ENCODE results near the gene COL23A1. TPM values are rescaled to one million over a fixed set of nuclear protein-coding genes. Genes with fewer than 3 reads are reported as not detected.

The COL23A1 gene
- total and polyA plus RNA-seq, 2 of the 8 experiments (the other 6 are each of a cell fraction or from before 2014, with no cell fraction given): 3.1 to 4.7 TPM

DNA sequence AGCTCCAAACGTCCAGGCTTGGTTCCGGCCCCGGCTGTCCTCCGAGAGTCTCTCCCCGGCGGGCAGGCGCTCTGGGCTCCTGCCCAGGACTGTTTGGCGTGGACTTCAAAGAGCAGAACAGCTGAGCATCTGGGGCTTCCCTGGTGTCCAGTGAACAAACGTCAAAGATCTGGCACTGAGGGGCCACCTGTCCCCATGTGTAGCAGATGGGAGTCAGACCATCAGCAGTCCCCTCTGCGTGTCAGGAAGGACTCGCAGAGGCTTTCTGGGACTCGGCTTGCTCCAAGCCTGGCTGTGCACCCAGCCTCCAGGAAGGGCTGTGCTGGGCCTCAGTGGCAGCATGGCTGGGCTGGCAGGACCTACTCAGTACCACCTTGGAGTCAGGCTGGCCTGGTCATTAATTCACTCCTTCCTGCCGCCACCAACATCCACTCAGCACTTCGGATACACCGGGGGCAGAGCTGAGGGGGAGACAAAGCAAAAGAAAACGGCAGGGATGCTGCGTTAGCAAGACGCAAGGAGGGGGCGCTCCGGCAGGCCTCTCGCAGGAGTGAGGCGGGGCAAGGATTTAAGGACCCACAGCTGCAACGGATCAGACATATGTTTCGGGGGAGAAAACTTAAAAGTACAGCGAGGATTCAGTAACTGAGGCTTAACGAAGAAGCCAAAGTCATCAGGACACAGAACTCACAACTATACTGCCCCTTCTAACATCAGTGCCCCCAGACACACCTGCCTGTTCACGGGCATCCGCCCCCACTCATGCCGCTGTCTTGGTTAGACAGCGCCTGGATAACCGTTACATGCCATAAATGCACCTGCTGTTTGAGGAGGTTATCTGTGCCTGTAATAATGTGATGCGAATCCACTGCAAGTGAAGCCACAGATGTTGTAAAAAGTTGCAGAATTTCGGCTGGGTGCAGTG, 193.1 kb downstream of the COL23A1 start:
- POLR2A ChIA-PET (ENCODE audit: partially characterized antibody): no interaction called here
- Histone ChIP-seq H2BK15ac (ENCODE audit: low read length) (no peak overlapping the region), H3K36me3 (ENCODE audit: control insufficient read depth in 2 of 4, insufficient read depth in 4 of 4, low read length in 3 of 4) (no peaks in the 10 kb centered on the region), H3K56ac (replicated peaks; ENCODE audit: insufficient read length, low read depth, low read length) (no peak overlapping the region), H3K4me2 (ENCODE audit: insufficient read depth in 1 of 2, low read depth in 2 of 2, low read length in 2 of 2) (no peak overlapping the region), H2BK20ac (ENCODE audit: low read length) (no peak overlapping the region), H3K79me2 (ENCODE audit: control insufficient read depth in 1 of 2, insufficient read depth in 2 of 2, low read length in 2 of 2) (no peaks in the 10 kb centered on the region), H2BK12ac (ENCODE audit: low read depth, low read length) (0 out of 2 replicates have a peak overlapping the region, but pooled peaks have one; percentile 4), H3K9me3 (ENCODE audit: insufficient read depth in 2 of 2, low read depth in 1 of 2, low read length in 1 of 2) (no peaks in the 10 kb centered on the region), H2AFZ (ENCODE audit: low read length) (no peak overlapping the region), H2BK5ac (ENCODE audit: low read depth, low read length) (no peak overlapping the region), H4K5ac (ENCODE audit: insufficient read length, low read depth, low read length) (no peak overlapping the region), H3K27me3 (replicated peaks in 1 of 4; ENCODE audit: control insufficient read depth in 3 of 4, extremely low read depth in 1 of 4, insufficient read depth in 3 of 4, low read length in 3 of 4) (no peaks in the 10 kb centered on the region), H3K9ac (replicated peaks in 1 of 4; ENCODE audit: extremely low read depth in 1 of 4, low read depth in 3 of 4, low read length in 3 of 4) (no peak overlapping the region), H3K4ac (replicated peaks; ENCODE audit: insufficient read length, low read depth, low read length) (no peak overlapping the region), H4K20me1 (replicated peaks in 1 of 2; ENCODE audit: control insufficient read depth in 1 of 2, insufficient read depth in 2 of 2, low read length in 2 of 2) (no peaks in the 10 kb centered on the region), H3K14ac (ENCODE audit: insufficient read length) (no peak overlapping the region), H2AK5ac (ENCODE audit: low read depth, low read length) (no peak overlapping the region), H3K18ac (ENCODE audit: extremely low read depth, low read length) (peak overlapping the region; percentile 60; the same call in 1 of the 2 replicates), H2BK120ac (replicated peaks; ENCODE audit: low read depth, low read length) (no peak overlapping the region), H3K79me1 (ENCODE audit: low read depth, low read length) (peaks cover 4% of the 10 kb centered on the region; the same call in 1 of the 2 replicates), H3K23me2 (ENCODE audit: low read depth, low read length) (no peaks in the 10 kb centered on the region), H4K8ac (ENCODE audit: extremely low read depth, insufficient read depth, low read length) (no peak overlapping the region), H3K27ac (ENCODE audit: low read depth, low read length) (no peak overlapping the region), H3K23ac (ENCODE audit: insufficient read length) (no peak overlapping the region), H4K91ac (replicated peaks; ENCODE audit: insufficient read length, low read length) (peak overlapping the region; percentile 1), H3K4me3 (ENCODE audit: extremely low read depth in 1 of 4, insufficient read depth in 2 of 4, low read depth in 3 of 4, low read length in 4 of 4) (no peak overlapping the region), H3K4me1 (replicated peaks in 1 of 4; ENCODE audit: control insufficient read depth in 3 of 4, insufficient read depth in 4 of 4, low read length in 3 of 4) (peaks cover 0 to 11% (median 7%) of the 10 kb centered on the region in 4 experiments; a peak in 6 of 7 replicates)
- peak in 1 of 2 experiments; percentile 58 for DNase-seq (ENCODE audit: low read depth in 1 of 2, low spot score in 2 of 2)
- 78% methylated on average over 32 of the region's 33 CpGs; no CpG with 5 or more reads in 1 of the 2 experiments for whole genome bisulfite sequencing, 2 experiments (ENCODE audit: extremely low coverage in 1 of 2, insufficient coverage in 1 of 2, insufficient read length in 1 of 2, insufficient replicate concordance in 2 of 2, low coverage in 1 of 2, low lambda C conversion rate in 2 of 2, missing lambda C conversion rate in 1 of 2)
- FAIRE-seq: no peak
- CTCF ChIA-PET (ENCODE audit: partially characterized antibody): interaction anchor here (1.0 to 1.7 kb wide), 4 partner anchors 9 to 76 kb away, joined by 3 to 4 read pairs (median 4); no protein-coding TSS in a partner anchor
- TF ChIP-seq CEBPB (IDR thresholded peaks at IDR 0.05; ENCODE audit: low read depth, low read length): no peak
- TF ChIP-seq KDM4A (IDR thresholded peaks at IDR 0.05; ENCODE audit: low read depth, low read length, severe bottlenecking): no peak
- TF ChIP-seq TAF7 (optimal IDR thresholded peaks at IDR 0.05; ENCODE audit: borderline replicate concordance, low read depth, low read length): no peak
- no peak for TF ChIP-seq TCF12 (IDR thresholded peaks at IDR 0.05; ENCODE audit: low read depth, low read length)
- TF ChIP-seq, protein P1, sequence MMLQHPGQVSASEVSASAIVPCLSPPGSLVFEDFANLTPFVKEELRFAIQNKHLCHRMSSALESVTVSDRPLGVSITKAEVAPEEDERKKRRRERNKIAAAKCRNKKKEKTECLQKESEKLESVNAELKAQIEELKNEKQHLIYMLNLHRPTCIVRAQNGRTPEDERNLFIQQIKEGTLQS (IDR thresholded peaks at IDR 0.05; ENCODE audit: insufficient read depth, low read depth, low read length): no peak
- no peak for TF ChIP-seq RXRA (IDR thresholded peaks at IDR 0.05; ENCODE audit: insufficient read depth, low read depth, low read length)
- TF ChIP-seq, protein P2, sequence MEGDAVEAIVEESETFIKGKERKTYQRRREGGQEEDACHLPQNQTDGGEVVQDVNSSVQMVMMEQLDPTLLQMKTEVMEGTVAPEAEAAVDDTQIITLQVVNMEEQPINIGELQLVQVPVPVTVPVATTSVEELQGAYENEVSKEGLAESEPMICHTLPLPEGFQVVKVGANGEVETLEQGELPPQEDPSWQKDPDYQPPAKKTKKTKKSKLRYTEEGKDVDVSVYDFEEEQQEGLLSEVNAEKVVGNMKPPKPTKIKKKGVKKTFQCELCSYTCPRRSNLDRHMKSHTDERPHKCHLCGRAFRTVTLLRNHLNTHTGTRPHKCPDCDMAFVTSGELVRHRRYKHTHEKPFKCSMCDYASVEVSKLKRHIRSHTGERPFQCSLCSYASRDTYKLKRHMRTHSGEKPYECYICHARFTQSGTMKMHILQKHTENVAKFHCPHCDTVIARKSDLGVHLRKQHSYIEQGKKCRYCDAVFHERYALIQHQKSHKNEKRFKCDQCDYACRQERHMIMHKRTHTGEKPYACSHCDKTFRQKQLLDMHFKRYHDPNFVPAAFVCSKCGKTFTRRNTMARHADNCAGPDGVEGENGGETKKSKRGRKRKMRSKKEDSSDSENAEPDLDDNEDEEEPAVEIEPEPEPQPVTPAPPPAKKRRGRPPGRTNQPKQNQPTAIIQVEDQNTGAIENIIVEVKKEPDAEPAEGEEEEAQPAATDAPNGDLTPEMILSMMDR (IDR thresholded peaks at IDR 0.05; ENCODE audit: control extremely low read depth in 1 of 3, insufficient read depth in 1 of 3, low read depth in 1 of 3, low read length in 3 of 3): peak in 2 of 3 experiments; percentile 31 to 39; a peak in 3 of 4 replicates

Measured in H1 (cell line).